ENCODE data around the gene C14orf39.
"Not testable (repeated sequence)": the region's sequence is repeated elsewhere in the genome, so short reads cannot be mapped to it uniquely, and the experiment has no call there.

C14orf39 gene

DNA sequence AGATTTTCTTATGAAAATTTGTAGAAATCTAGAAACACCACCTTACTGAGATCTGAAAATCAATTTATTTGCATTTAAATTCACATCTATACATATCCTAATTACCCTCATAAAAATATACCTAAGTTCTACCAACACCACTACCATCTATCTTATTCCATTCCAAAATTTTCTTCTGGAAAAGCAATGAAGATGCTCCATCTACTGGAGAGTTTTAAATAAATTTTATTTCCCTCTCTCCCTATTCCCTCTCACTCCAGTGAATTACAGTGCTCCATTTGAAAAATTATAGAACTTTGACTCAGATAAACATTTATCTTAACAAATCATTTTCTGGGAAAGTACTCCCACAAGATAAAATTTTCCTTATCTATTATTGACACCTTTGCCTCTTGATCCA lies 2.3 kb upstream of the C14orf39 start:
- H3K4me1 ChIP-seq (ENCODE audit: control insufficient read depth, insufficient read depth, low read length): no peaks in the 10 kb centered on the region; the same call in 1 of the 2 replicates
- H3K27me3 ChIP-seq (ENCODE audit: control insufficient read depth, insufficient read depth, low read length): peaks cover 52% of the 10 kb centered on the region
- no peak overlapping the region for H3K4me3 ChIP-seq (ENCODE audit: low read depth, low read length)
- H3K36me3 ChIP-seq (ENCODE audit: control insufficient read depth, insufficient read depth, low read length): no peaks in the 10 kb centered on the region
- no peak overlapping the region for H3K27ac ChIP-seq (ENCODE audit: low read depth, low read length)
- no peak overlapping the region for H3K9ac ChIP-seq (ENCODE audit: low read depth, low read length)
- no peaks in the 10 kb centered on the region for H3K9me3 ChIP-seq (ENCODE audit: control insufficient read depth, insufficient read depth, low read length)

DNA sequence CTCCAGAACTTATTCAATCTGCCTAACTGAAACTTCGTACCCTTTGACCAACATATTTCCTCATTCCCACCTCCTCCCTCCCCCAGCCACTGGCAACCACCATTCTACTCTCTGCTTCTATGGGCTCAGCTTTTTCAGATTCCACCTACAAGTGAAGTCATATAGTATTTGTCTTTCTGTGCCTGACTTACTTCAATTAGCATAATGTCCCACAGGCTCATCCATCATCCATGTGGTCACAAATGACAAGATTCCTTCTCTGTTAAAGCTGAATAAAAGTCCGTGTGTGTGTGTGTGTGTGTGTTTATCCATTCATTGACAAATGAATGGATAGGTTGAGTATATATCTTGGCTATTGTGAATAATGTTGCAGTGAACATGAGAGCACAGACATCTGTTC lies 1.3 kb upstream of the C14orf39 start:
- peaks cover 52% of the 10 kb centered on the region for H3K27me3 ChIP-seq (ENCODE audit: control insufficient read depth, insufficient read depth, low read length)
- H3K4me1 ChIP-seq (ENCODE audit: control insufficient read depth, insufficient read depth, low read length): no peaks in the 10 kb centered on the region; the same call in 1 of the 2 replicates
- no peaks in the 10 kb centered on the region for H3K36me3 ChIP-seq (ENCODE audit: control insufficient read depth, insufficient read depth, low read length)
- no peak overlapping the region for H3K27ac ChIP-seq (ENCODE audit: low read depth, low read length)
- H3K9ac ChIP-seq (ENCODE audit: low read depth, low read length): no peak overlapping the region
- H3K9me3 ChIP-seq (ENCODE audit: control insufficient read depth, insufficient read depth, low read length): no peaks in the 10 kb centered on the region
- H3K4me3 ChIP-seq (ENCODE audit: low read depth, low read length): no peak overlapping the region

- no peak overlapping the region for H3K27ac ChIP-seq (ENCODE audit: low read depth, low read length)
- peak overlapping the region; percentile 59 for H3K9ac ChIP-seq (ENCODE audit: low read depth, low read length)
- peaks cover 52% of the 10 kb centered on the region for H3K27me3 ChIP-seq (ENCODE audit: control insufficient read depth, insufficient read depth, low read length)
- no peaks in the 10 kb centered on the region; the same call in 1 of the 2 replicates for H3K4me1 ChIP-seq (ENCODE audit: control insufficient read depth, insufficient read depth, low read length)
- H3K36me3 ChIP-seq (ENCODE audit: control insufficient read depth, insufficient read depth, low read length): no peaks in the 10 kb centered on the region
- H3K9me3 ChIP-seq (ENCODE audit: control insufficient read depth, insufficient read depth, low read length): no peaks in the 10 kb centered on the region
- H3K4me3 ChIP-seq (ENCODE audit: low read depth, low read length): peak overlapping the region; percentile 68
These were observed 736 bp downstream of the C14orf39 start for GRCh38 chr14:60485057-60485597.

- no peak overlapping the region for H3K9ac ChIP-seq (ENCODE audit: low read depth, low read length)
- H3K4me1 ChIP-seq (ENCODE audit: control insufficient read depth, insufficient read depth, low read length): no peaks in the 10 kb centered on the region; the same call in 1 of the 2 replicates
- H3K36me3 ChIP-seq (ENCODE audit: control insufficient read depth, insufficient read depth, low read length): no peaks in the 10 kb centered on the region
- no peaks in the 10 kb centered on the region for H3K9me3 ChIP-seq (ENCODE audit: control insufficient read depth, insufficient read depth, low read length)
- no peak overlapping the region for H3K27ac ChIP-seq (ENCODE audit: low read depth, low read length)
- peaks cover 35% of the 10 kb centered on the region for H3K27me3 ChIP-seq (ENCODE audit: control insufficient read depth, insufficient read depth, low read length)
- no peak overlapping the region for H3K4me3 ChIP-seq (ENCODE audit: low read depth, low read length)
These were observed 3.1 kb downstream of the C14orf39 start for GRCh38 chr14:60482743-60483142.

DNA sequence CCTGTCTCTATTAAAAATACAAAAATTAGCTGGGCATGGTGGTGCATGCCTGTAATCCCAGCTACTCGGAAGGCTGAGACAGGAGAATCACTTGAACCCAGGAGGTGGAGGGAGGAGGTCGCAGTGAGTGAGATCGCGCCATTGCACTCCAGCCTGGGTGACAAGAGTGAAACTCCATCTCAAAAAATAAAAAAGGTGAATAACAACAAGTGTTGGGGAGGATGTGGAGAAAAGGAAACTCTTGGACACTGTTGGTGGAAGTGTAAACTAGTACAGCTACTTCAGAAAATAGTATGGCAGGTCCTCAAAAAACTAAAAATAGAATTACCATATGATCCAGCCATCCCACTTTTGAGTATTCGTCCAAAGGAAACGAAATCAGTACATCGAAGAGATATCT lies 5.6 kb downstream of the C14orf39 start:
- H3K27ac ChIP-seq (ENCODE audit: low read depth, low read length); H3K36me3 ChIP-seq (ENCODE audit: control insufficient read depth, insufficient read depth, low read length); H3K4me3 ChIP-seq (ENCODE audit: low read depth, low read length); H3K9ac ChIP-seq (ENCODE audit: low read depth, low read length); H3K4me1 ChIP-seq (ENCODE audit: control insufficient read depth, insufficient read depth, low read length); H3K9me3 ChIP-seq (ENCODE audit: control insufficient read depth, insufficient read depth, low read length): not testable (repeated sequence)
- H3K27me3 ChIP-seq (ENCODE audit: control insufficient read depth, insufficient read depth, low read length): peaks cover 10% of the 10 kb centered on the region

DNA sequence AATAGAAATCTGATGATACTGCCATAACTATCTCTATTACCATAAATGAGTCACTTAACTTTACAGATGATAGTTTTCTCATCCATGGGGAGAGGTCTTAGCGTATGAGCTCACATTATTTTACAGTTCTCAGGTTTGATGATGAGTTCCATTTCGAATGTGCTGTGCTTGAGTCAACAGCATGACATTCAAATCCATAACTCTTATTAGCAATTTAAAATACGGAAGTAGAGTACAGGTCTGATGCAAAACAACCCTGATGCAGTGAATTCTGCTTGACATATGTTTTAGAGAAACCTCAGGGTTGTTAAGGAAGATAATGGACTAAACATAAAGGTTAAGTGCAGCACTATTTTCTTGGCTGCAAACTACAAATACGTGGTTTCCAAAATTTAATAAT lies 30.0 kb downstream of the C14orf39 start:
- no peak overlapping the region for H3K27ac ChIP-seq (ENCODE audit: low read depth, low read length)
- H3K4me3 ChIP-seq (ENCODE audit: low read depth, low read length): no peak overlapping the region
- no peaks in the 10 kb centered on the region for H3K27me3 ChIP-seq (ENCODE audit: control insufficient read depth, insufficient read depth, low read length)

GRCh38 chr14:60430276-60430675 lies 55.6 kb downstream of the C14orf39 start:
- H3K4me1 ChIP-seq (ENCODE audit: control insufficient read depth, insufficient read depth, low read length): no peaks in the 10 kb centered on the region

More for the DNA sequence above, 30.0 kb downstream of the C14orf39 start:
- Histone ChIP-seq H3K4me1 (ENCODE audit: control insufficient read depth, insufficient read depth, low read length) (no peaks in the 10 kb centered on the region), H3K36me3 (ENCODE audit: control insufficient read depth, insufficient read depth, low read length) (no peaks in the 10 kb centered on the region), H3K9ac (ENCODE audit: low read depth, low read length) (no peak overlapping the region), H3K9me3 (ENCODE audit: control insufficient read depth, insufficient read depth, low read length) (no peaks in the 10 kb centered on the region)

DNA sequence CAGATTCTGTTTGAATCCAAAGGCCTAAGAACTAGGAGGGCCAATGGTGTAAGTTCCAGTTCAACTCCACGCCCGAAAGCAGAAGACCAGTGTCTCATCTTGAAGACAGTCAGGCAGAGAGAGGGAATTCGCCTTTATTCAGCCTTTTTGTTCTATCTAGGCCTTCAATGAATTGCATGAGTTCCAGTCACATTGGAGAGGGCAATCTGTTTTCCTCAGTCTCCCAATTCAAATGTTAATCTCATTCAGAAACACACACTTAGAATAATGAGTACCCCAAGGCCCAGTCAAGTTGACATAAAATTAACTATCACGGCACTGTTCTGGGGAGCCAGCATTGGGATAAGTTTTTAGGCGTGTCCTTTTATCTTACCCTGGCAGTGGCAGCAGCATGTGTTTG lies 65.8 kb downstream of the C14orf39 start:
- Histone ChIP-seq H3K27ac (ENCODE audit: low read depth, low read length) (no peak overlapping the region), H3K4me3 (ENCODE audit: low read depth, low read length) (no peak overlapping the region), H3K36me3 (ENCODE audit: control insufficient read depth, insufficient read depth, low read length) (no peaks in the 10 kb centered on the region), H3K4me1 (ENCODE audit: control insufficient read depth, insufficient read depth, low read length) (peaks cover 8% of the 10 kb centered on the region), H3K9ac (ENCODE audit: low read depth, low read length) (no peak overlapping the region), H3K9me3 (ENCODE audit: control insufficient read depth, insufficient read depth, low read length) (no peaks in the 10 kb centered on the region), H3K27me3 (ENCODE audit: control insufficient read depth, insufficient read depth, low read length) (no peaks in the 10 kb centered on the region)

More at GRCh38 chr14:60430276-60430675, 55.6 kb downstream of the C14orf39 start:
- Histone ChIP-seq H3K27me3 (ENCODE audit: control insufficient read depth, insufficient read depth, low read length) (no peaks in the 10 kb centered on the region), H3K9me3 (ENCODE audit: control insufficient read depth, insufficient read depth, low read length) (peaks cover 13% of the 10 kb centered on the region), H3K4me3 (ENCODE audit: low read depth, low read length) (no peak overlapping the region), H3K27ac (ENCODE audit: low read depth, low read length) (no peak overlapping the region), H3K36me3 (ENCODE audit: control insufficient read depth, insufficient read depth, low read length) (no peaks in the 10 kb centered on the region), H3K9ac (ENCODE audit: low read depth, low read length) (no peak overlapping the region)

- not testable (repeated sequence) for H3K9ac ChIP-seq (ENCODE audit: low read depth, low read length); H3K27ac ChIP-seq (ENCODE audit: low read depth, low read length); H3K4me3 ChIP-seq (ENCODE audit: low read depth, low read length); H3K9me3 ChIP-seq (ENCODE audit: control insufficient read depth, insufficient read depth, low read length); H3K4me1 ChIP-seq (ENCODE audit: control insufficient read depth, insufficient read depth, low read length); H3K27me3 ChIP-seq (ENCODE audit: control insufficient read depth, insufficient read depth, low read length); H3K36me3 ChIP-seq (ENCODE audit: control insufficient read depth, insufficient read depth, low read length)
These were observed 88.3 kb downstream of the C14orf39 start for GRCh38 chr14:60397550-60397949.

DNA sequence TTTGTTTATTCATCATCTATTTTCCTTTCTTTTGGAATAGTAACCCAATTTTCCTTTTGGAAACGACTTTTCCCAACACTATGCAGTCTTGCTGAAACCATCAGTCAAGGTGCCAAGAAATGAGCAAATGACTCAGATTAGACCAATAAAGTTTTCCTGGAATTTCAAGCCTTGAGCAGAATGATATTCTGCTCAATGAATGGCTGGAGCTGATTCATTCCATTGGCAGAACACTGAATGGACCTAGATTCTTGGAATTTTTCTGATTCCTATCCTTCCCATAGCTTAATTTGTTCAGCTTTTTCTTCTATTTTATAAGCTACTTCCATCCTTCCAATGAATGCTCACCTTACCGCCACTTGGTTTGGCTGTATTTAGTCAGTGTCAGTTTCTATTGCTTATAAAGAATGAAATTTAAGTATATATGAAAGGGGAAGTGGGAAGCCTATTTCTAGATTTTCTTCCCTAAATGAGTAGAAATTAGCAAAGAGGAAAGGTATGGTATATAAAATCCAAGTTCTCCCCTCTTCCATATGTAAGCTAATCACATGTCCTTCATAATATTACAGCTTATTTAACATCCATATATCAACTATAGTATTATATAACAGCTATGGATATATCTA lies 89.0 kb downstream of the C14orf39 start:
- Histone ChIP-seq H3K4me1 (ENCODE audit: control insufficient read depth, insufficient read depth, low read length) (no peaks in the 10 kb centered on the region), H3K9me3 (ENCODE audit: control insufficient read depth, insufficient read depth, low read length) (no peaks in the 10 kb centered on the region), H3K36me3 (ENCODE audit: control insufficient read depth, insufficient read depth, low read length) (no peaks in the 10 kb centered on the region), H3K4me3 (ENCODE audit: low read depth, low read length) (no peak overlapping the region), H3K9ac (ENCODE audit: low read depth, low read length) (no peak overlapping the region), H3K27me3 (ENCODE audit: control insufficient read depth, insufficient read depth, low read length) (no peaks in the 10 kb centered on the region), H3K27ac (ENCODE audit: low read depth, low read length) (no peak overlapping the region)
